ENCODE measurements around the gene TNFRSF18.
A peak's percentile ranks its signal among the peaks of the same experiment; 100 is the strongest.

TNFRSF18 gene, protein sequence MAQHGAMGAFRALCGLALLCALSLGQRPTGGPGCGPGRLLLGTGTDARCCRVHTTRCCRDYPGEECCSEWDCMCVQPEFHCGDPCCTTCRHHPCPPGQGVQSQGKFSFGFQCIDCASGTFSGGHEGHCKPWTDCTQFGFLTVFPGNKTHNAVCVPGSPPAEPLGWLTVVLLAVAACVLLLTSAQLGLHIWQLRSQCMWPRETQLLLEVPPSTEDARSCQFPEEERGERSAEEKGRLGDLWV

DNA sequence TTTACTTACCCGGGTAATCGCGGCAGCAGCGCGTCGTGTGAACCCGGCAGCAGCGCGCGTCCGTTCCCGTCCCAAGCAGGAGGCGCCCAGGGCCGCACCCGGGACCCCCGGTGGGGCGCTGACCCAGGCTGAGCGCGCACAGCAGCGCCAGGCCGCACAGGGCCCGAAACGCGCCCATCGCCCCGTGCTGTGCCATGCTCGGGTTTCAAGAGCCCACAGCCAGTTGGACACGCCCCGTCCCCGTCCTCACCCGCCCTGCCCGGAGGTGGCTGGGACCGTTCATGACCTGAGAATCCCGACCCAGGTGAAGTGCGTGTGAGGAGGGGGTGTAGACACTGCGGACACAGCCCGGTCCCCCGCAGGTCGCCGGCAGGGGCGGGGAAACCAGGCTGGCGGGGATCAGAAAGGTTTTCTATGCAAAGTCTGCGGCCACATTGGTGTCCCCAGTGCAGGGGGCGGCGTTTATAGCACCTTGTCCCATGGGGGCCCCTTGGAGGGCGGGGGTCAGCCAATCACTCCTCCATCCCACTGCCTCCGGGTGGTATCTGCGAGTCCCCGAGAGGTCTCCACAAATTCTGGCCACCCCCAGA is at the start of gene TNFRSF18:
TSS of gene TNFRSF18 (minus strand) at position 217 of the 590 bp plus-strand sequence. CDS start at position 196, 21 bp downstream.
- ChIA-PET POLR2A (no interaction called here), CTCF (interaction anchor here (1.0 to 4.7 kb wide), 4 partner anchors 9 to 84 kb away, joined by 3 to 21 read pairs (median 5); no protein-coding TSS in a partner anchor)
- peak; percentile 70 for DNase-seq (ENCODE audit: extremely low spot score)
- TF ChIP-seq, protein P1, sequence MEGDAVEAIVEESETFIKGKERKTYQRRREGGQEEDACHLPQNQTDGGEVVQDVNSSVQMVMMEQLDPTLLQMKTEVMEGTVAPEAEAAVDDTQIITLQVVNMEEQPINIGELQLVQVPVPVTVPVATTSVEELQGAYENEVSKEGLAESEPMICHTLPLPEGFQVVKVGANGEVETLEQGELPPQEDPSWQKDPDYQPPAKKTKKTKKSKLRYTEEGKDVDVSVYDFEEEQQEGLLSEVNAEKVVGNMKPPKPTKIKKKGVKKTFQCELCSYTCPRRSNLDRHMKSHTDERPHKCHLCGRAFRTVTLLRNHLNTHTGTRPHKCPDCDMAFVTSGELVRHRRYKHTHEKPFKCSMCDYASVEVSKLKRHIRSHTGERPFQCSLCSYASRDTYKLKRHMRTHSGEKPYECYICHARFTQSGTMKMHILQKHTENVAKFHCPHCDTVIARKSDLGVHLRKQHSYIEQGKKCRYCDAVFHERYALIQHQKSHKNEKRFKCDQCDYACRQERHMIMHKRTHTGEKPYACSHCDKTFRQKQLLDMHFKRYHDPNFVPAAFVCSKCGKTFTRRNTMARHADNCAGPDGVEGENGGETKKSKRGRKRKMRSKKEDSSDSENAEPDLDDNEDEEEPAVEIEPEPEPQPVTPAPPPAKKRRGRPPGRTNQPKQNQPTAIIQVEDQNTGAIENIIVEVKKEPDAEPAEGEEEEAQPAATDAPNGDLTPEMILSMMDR (IDR thresholded peaks at IDR 0.05; ENCODE audit: control extremely low read depth, extremely low read depth, low read depth, missing control alignments) = no peak

DNA sequence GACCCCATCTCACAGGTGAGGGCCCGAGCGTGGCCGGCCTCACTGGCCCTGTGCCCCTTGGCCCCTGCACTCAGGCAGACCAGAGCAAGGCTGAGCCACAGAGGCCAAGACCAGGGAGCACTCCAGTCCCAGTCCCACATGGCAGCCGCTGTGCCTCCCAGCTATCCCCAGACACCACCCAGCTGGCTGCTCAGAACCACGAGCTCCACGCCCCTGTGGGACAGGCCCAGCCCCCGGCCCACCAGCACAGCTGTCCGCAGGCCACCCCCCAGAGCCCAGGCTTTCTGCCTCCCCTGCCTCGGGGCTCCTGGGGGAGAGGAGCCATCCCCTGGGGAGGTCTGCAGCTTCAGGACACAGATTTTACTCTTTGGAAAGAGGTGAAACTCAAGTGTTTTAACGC is 49.2 kb upstream of the TNFRSF18 start:
- ChIA-PET CTCF (no interaction called here), POLR2A (no interaction called here)
- no peak for DNase-seq (ENCODE audit: extremely low spot score)
- TF ChIP-seq, protein P1 (IDR thresholded peaks at IDR 0.05; ENCODE audit: control extremely low read depth, extremely low read depth, low read depth, missing control alignments) = no peak

DNA sequence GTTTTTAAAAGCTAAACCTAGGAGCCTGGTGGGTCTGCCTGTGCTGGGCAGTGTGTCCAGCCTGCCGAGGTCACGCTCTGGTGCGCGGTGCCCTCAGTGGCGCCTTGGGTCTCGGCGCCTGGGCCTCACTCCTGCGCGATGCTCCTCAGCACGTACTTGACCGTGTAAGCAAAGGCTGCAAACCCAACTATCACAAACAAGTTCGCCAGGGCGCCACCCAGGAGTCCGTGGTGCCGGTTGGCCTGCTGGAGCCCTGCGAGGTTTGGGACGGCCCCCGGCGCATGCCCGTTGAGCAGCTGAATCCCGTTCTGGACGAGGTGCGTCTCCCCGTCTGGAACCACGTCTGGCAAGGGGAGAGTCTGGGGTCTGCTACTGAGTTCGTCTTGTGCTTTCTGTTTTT is 48.7 kb upstream of the TNFRSF18 start:
- TF ChIP-seq, protein P1 (IDR thresholded peaks at IDR 0.05; ENCODE audit: control extremely low read depth, extremely low read depth, low read depth, missing control alignments) = no peak
- ChIA-PET CTCF (interaction anchor here (1.0 kb wide), 1 partner anchor 132 kb away, joined by 4 read pairs; no protein-coding TSS in a partner anchor), POLR2A (interaction anchor here (0.5 kb wide), 1 partner anchor 11 kb away, joined by 3 read pairs; no protein-coding TSS in a partner anchor)
- DNase-seq (ENCODE audit: extremely low spot score) = no peak

DNA sequence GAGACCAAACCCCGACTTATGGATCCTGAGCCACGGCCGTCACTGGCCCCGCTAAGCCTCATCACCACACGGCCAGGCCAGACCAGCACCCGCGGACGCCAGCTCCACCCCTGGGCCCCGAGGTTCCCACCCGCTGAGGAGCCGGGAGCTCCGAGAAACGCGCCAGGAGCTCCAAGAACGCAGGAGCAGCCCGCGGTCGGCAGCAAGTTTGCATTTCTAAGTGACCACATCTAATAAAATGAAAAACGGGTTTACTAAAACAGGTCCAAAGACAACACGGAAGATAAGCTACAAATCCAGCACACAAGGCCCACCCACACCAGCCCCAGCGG is 48.2 kb upstream of the TNFRSF18 start:
- no peak for DNase-seq (ENCODE audit: extremely low spot score)
- CTCF ChIA-PET = interaction anchor here (1.0 kb wide), 1 partner anchor 132 kb away, joined by 4 read pairs; no protein-coding TSS in a partner anchor
- POLR2A ChIA-PET = no interaction called here
- TF ChIP-seq, protein P1 (IDR thresholded peaks at IDR 0.05; ENCODE audit: control extremely low read depth, extremely low read depth, low read depth, missing control alignments) = no peak

DNA sequence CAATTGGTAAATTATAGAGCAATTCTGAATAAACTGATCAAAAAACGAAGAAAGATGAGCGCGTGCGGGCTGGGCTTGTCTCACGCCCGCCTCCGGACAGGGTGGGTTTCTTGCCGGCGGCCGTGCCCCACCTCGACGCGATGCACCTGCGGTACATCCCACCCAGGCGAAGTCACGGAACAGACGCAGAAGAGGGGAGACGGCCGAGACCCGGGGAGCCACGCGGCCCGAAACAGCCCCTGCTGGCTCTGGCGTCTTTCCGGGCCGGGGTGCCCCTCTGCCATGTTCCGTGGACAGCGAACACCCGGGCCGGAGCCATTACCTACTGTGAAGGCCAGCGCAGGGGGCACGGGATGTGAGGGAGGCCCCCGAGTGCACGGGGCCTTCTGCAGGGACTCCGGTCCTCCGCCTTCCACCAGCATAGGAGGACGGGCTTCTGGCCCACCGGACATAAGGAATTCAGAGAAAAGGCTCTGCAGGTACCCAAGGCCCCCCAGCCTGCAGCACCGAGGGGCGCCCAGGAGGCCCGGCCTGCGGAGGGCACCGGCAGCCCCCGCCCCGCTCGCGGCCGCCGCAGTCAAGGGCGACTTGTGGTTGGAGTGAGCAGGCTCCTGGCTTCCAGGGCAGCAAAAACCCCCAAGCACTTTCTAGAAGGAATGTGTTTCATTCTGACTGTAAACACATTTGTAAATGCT is 47.7 kb upstream of the TNFRSF18 start:
- DNase-seq (ENCODE audit: extremely low spot score) = no peak
- ChIA-PET POLR2A (no interaction called here), CTCF (interaction anchor here (1.0 kb wide), 1 partner anchor 131 kb away, joined by 4 read pairs; no protein-coding TSS in a partner anchor)
- TF ChIP-seq, protein P1 (IDR thresholded peaks at IDR 0.05; ENCODE audit: control extremely low read depth, extremely low read depth, low read depth, missing control alignments) = no peak

DNA sequence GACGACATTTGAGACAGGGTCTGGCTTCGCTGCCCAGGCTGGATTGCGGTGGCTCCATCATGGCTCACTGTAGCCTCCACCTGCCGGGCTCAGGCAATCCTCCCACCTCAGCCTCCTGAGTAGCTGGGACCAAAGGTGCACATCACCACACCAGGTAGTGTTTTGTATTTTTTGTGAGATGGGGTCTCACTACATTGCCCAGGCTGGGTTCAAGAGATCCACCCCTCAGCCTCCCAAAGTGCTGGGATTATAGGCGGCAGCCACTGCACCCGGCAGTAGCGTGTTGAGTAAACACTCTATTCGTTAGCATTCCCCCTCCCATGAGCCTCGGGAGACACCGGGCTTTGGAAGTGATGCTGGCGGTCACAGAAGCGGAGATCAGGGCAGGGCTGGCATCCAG is 46.9 kb upstream of the TNFRSF18 start:
- TF ChIP-seq, protein P1 (IDR thresholded peaks at IDR 0.05; ENCODE audit: control extremely low read depth, extremely low read depth, low read depth, missing control alignments) = no peak
- no peak for DNase-seq (ENCODE audit: extremely low spot score)
- ChIA-PET POLR2A (no interaction called here), CTCF (no interaction called here)
